Left lung (tissue), 10 donors: ENCODE data around the gene EMD. TPM values are rescaled to one million over a fixed set of nuclear protein-coding genes. Genes with fewer than 3 reads are reported as not detected.
A peak's percentile ranks its signal among the peaks of the same experiment; 100 is the strongest.
"Not testable (repeated sequence)": the region's sequence is repeated elsewhere in the genome, so short reads cannot be mapped to it uniquely, and the experiment has no call there.

Source experiments
- ATAC-seq: fragments of 200-7000 bp; cut with Tn5 transposase; one replicate; pipeline ENCODE4 v1.9.1; 2020; ENCODE audit warnings: moderate library complexity
- DNase-seq, 4 donors: peaks; one replicate each; pipeline ENCODE4 v3.0.0-alpha.2; 2013 to 2020
- H3K27ac ChIP-seq, 2 donors: fragments of 200-600 bp; sonication (generic) in 1 of 2; one replicate each; pipeline versions ENCODE4 v1.5.0 to v1.8.0; 2020 to 2021
- H3K27me3 ChIP-seq, 2 donors: fragments of 200-600 bp; sonication (generic) in 1 of 2; one replicate each; pipeline versions ENCODE4 v1.5.0 to v1.8.0; 2020 to 2021
- H3K36me3 ChIP-seq, 2 donors: fragments of 200-600 bp; sonication (generic) in 1 of 2; one replicate each; pipeline versions ENCODE4 v1.5.0 to v1.8.0; 2020 to 2021
- H3K4me1 ChIP-seq, 2 donors: fragments of 200-600 bp; one replicate each; pipeline ENCODE4 v1.8.0; 2021
- H3K4me3 ChIP-seq, 2 donors: fragments of 200-600 bp; sonication (generic) in 1 of 2; one replicate each; pipeline versions ENCODE4 v1.5.0 to v1.8.0; 2020 to 2021; ENCODE audit warnings: mild to moderate bottlenecking in 1 of 2
- H3K9me3 ChIP-seq, 2 donors: fragments of 200-600 bp; sonication (generic) in 1 of 2; one replicate each; pipeline versions ENCODE4 v1.5.0 to v1.8.0; 2020 to 2021
- CTCF ChIP-seq, 2 donors: fragments of 200-600 bp; sonication (generic) in 1 of 2; IDR thresholded peaks; one replicate each; pipeline versions ENCODE4 v1.5.0 to v1.8.0; 2021; ENCODE audit warnings: antibody characterized with exemption in 2 of 2
- intact Hi-C, 2 donors: fragments of 100-400 bp; cut with DNase I; formaldehyde crosslinking; loops; one replicate each; pipeline versions ENCODE4 v1.11.2 to v1.14.2; 2022
- polyA plus RNA-seq, 6 donors: library from polyadenylated mRNA; unstranded; fragments of 120-200 nt; gene quantifications; one replicate each; pipeline ENCODE4 v1.2.1, GENCODE V29; 2013; ENCODE audit not compliant: insufficient read length in 6 of 6
- total RNA-seq, 2 donors: library from RNA; stranded (reverse); fragmentation: NEBNext Ultra II Directional; extraction: Animal tissue kit (Norgen Biotek cat#: 25700); gene quantifications; one replicate each; pipeline ENCODE4 v1.2.1, GENCODE V29; 2021
- donor health status: DM: no; HTN: yes; CAD: no.
- donor health status: DM: no; HTN: no; CAD: no.

EMD gene
- total and polyA plus RNA-seq, 8 donors = 50.1 to 77.1 (median 64.1) TPM

- no peak overlapping the region for H3K27ac ChIP-seq
- H3K4me1 ChIP-seq = peaks cover 0 to 21% of the 10 kb centered on the region in 2 donors
- DNase-seq = no peak
- H3K36me3 ChIP-seq = no peaks in the 10 kb centered on the region
- no peak for TF ChIP-seq CTCF (IDR thresholded peaks at IDR 0.05)
- H3K27me3 ChIP-seq = no peaks in the 10 kb centered on the region
- H3K9me3 ChIP-seq = no peaks in the 10 kb centered on the region
- H3K4me3 ChIP-seq = peak overlapping the region in 1 of 2 donors; percentile 62
- no peak for ATAC-seq
- intact Hi-C loops = no loop called here
Observed at GRCh38 chrX:154380787-154381186, 1.7 kb downstream of the EMD start.

DNA sequence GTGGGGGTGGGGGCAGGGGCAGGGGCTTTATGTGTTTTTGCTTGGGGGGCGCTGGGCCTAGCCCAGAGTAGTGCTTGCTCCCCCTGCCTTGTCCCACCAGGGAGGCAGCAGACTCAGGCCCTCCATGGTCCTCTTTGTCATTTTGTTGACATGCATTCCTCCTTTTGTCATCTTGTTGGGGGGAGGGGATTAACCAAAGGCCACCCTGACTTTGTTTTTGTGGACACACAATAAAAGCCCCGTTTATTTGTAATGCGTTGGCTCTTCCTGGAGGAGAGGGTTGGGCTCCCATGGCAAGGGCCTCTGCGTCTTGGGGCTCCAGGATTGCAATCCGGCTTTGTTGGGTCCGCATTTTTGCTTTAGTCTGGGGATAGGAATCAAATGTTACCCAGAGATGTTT lies 2.2 kb downstream of the EMD start:
- DNase-seq (no peak), ATAC-seq (no peak)
- Histone ChIP-seq H3K4me1 (peaks cover 0 to 21% of the 10 kb centered on the region in 2 donors), H3K27ac (no peak overlapping the region), H3K27me3 (no peaks in the 10 kb centered on the region), H3K9me3 (no peaks in the 10 kb centered on the region), H3K4me3 (no peak overlapping the region), H3K36me3 (no peaks in the 10 kb centered on the region)
- intact Hi-C loops = no loop called here
- TF ChIP-seq CTCF (IDR thresholded peaks at IDR 0.05) = no peak

GRCh38 chrX:154382483-154383069 lies 3.5 kb downstream of the EMD start:
- intact Hi-C loops = no loop called here
- Histone ChIP-seq H3K4me1 (peaks cover 0 to 14% of the 10 kb centered on the region in 2 donors), H3K4me3 (no peak overlapping the region), H3K27me3 (no peaks in the 10 kb centered on the region), H3K9me3 (no peaks in the 10 kb centered on the region), H3K27ac (no peak overlapping the region), H3K36me3 (no peaks in the 10 kb centered on the region)
- DNase-seq = no peak
- no peak for ATAC-seq
- TF ChIP-seq CTCF (IDR thresholded peaks at IDR 0.05) = no peak

GRCh38 chrX:154383359-154384283 lies 4.5 kb downstream of the EMD start:
- TF ChIP-seq CTCF (IDR thresholded peaks at IDR 0.05) = no peak
- no peak for ATAC-seq
- DNase-seq = peak in 1 of 4 donors; percentile 24
- H3K27me3 ChIP-seq = no peaks in the 10 kb centered on the region
- H3K4me3 ChIP-seq = no peak overlapping the region
- intact Hi-C loops = no loop called here
- H3K9me3 ChIP-seq = no peaks in the 10 kb centered on the region
- no peaks in the 10 kb centered on the region for H3K36me3 ChIP-seq
- H3K4me1 ChIP-seq = peaks cover 0 to 9% of the 10 kb centered on the region in 2 donors
- H3K27ac ChIP-seq = no peak overlapping the region

DNA sequence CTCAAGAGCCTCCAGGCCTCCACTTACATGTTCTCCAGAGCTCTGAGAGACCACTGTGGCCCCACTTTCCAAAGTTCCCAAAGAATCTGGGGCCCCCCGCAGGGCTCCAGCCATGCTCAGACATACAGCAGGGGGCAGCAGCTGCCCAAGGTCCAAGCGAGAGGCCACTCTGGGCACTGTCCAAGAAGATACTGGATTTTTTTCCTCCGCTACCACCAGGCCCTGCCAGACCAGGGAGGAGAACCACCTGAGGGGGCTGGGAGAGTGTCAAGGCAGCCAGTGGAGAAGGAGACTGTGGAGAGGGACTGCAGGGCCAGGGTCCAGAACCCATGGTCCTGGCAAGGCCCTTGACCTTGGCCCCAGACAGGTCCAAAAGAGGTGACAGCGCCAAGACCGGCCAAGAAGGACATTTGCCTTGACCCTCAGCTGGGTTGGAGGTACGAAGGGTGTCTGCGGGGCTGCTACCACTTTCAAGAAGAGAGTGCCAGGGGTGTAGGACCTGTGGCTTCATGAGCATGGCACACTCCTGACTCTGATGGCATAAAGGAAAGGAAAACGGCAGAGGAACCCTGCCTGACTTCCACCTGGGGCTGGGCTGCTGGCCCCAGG lies 5.3 kb downstream of the EMD start:
- Histone ChIP-seq H3K36me3 (no peaks in the 10 kb centered on the region), H3K4me1 (peaks cover 0 to 9% of the 10 kb centered on the region in 2 donors), H3K27ac (no peak overlapping the region), H3K27me3 (no peaks in the 10 kb centered on the region), H3K4me3 (no peak overlapping the region), H3K9me3 (no peaks in the 10 kb centered on the region)
- no peak for TF ChIP-seq CTCF (IDR thresholded peaks at IDR 0.05)
- ATAC-seq = no peak
- intact Hi-C loops = no loop called here
- DNase-seq = peak in 1 of 4 donors; percentile 29

- H3K4me1 ChIP-seq, H3K9me3 ChIP-seq, H3K36me3 ChIP-seq, H3K27me3 ChIP-seq, DNase-seq, intact Hi-C loops, H3K27ac ChIP-seq, H3K4me3 ChIP-seq: not testable (repeated sequence)
- ATAC-seq = peak; percentile 55
Observed at GRCh38 chrX:154388094-154388493, 9.0 kb downstream of the EMD start.

- H3K4me3 ChIP-seq, DNase-seq, H3K36me3 ChIP-seq, H3K27ac ChIP-seq, H3K27me3 ChIP-seq, H3K9me3 ChIP-seq, intact Hi-C loops, H3K4me1 ChIP-seq: not testable (repeated sequence)
- ATAC-seq = peak; percentile 3
Observed at GRCh38 chrX:154388649-154389048, 9.6 kb downstream of the EMD start.
